Neural cell (in vitro differentiated cells): Measurements from ENCODE around the gene SMPDL3A.

ENCODE experiments used
- CTCF ChIP-seq: fragments of 450-650 bp; IDR thresholded peaks from 2 replicates; pipeline ENCODE4 v1.5.1; 2014; ENCODE audit warnings: antibody characterized with exemption, mild to moderate bottlenecking, moderate library complexity; ENCODE audit not compliant: poor library complexity, severe bottlenecking
- EP300 ChIP-seq: fragments of 450-650 bp; conservative IDR thresholded peaks from 2 replicates; pipeline ENCODE4 v1.6.1; 2014; ENCODE audit warnings: antibody characterized with exemption, mild to moderate bottlenecking, moderate library complexity; ENCODE audit not compliant: poor library complexity, severe bottlenecking
- EZH2 ChIP-seq: fragments of 200-600, 300-800 bp; shearing (Covaris generic), sonication (generic); IDR thresholded peaks from 2 replicates; pipeline ENCODE4 v1.6.1; 2014; ENCODE audit warnings: antibody characterized with exemption, low read length, borderline replicate concordance, mild to moderate bottlenecking; ENCODE audit not compliant: insufficient read depth, poor library complexity, severe bottlenecking
- MXI1 ChIP-seq: fragments of 450-650 bp; conservative IDR thresholded peaks from 2 replicates; pipeline ENCODE4 v1.6.1; 2014; ENCODE audit warnings: antibody characterized with exemption, mild to moderate bottlenecking; ENCODE audit not compliant: poor library complexity, severe bottlenecking
- POLR2AphosphoS5 ChIP-seq: IDR thresholded peaks from 2 replicates; pipeline ENCODE4 v1.6.1; 2012
- RAD21 ChIP-seq: fragments of 450-650 bp; conservative IDR thresholded peaks from 2 replicates; pipeline ENCODE4 v1.6.1; 2014; ENCODE audit warnings: antibody characterized with exemption, mild to moderate bottlenecking, moderate library complexity
- TF ChIP-seq, protein P1 (sequence below): IDR thresholded peaks from 2 replicates; pipeline ENCODE4 v1.6.1; 2012; ENCODE audit warnings: borderline replicate concordance

DNA sequence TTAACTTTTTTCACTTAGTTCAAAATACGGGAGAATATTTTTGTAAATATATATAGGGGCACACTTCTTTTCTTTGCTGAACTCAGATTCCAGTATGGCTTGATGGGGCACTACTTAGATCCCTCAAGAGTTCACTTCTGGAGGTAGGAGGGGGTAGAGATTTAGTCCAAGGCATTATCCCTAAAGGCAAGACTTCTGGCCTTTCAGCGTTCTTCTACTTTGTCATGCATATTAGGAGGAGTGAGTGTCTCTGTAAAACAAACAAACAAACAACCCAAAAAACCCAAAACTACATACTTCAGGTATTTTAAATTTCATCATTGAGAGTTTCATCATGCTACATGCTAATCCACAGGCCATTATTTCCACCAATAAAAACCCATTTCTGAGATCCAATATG lies 32.0 kb downstream of the SMPDL3A start:
- TF ChIP-seq CTCF: no peak
- TF ChIP-seq, protein P1, sequence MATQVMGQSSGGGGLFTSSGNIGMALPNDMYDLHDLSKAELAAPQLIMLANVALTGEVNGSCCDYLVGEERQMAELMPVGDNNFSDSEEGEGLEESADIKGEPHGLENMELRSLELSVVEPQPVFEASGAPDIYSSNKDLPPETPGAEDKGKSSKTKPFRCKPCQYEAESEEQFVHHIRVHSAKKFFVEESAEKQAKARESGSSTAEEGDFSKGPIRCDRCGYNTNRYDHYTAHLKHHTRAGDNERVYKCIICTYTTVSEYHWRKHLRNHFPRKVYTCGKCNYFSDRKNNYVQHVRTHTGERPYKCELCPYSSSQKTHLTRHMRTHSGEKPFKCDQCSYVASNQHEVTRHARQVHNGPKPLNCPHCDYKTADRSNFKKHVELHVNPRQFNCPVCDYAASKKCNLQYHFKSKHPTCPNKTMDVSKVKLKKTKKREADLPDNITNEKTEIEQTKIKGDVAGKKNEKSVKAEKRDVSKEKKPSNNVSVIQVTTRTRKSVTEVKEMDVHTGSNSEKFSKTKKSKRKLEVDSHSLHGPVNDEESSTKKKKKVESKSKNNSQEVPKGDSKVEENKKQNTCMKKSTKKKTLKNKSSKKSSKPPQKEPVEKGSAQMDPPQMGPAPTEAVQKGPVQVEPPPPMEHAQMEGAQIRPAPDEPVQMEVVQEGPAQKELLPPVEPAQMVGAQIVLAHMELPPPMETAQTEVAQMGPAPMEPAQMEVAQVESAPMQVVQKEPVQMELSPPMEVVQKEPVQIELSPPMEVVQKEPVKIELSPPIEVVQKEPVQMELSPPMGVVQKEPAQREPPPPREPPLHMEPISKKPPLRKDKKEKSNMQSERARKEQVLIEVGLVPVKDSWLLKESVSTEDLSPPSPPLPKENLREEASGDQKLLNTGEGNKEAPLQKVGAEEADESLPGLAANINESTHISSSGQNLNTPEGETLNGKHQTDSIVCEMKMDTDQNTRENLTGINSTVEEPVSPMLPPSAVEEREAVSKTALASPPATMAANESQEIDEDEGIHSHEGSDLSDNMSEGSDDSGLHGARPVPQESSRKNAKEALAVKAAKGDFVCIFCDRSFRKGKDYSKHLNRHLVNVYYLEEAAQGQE: no peak
- no peak for TF ChIP-seq EZH2
- TF ChIP-seq EP300: no peak
- TF ChIP-seq RAD21: no peak
- TF ChIP-seq POLR2AphosphoS5: no peak
- no peak for TF ChIP-seq MXI1
